ENCODE data around the gene CAMK4.
A peak's percentile ranks its signal among the peaks of the same experiment; 100 is the strongest.

CAMK4 gene

DNA sequence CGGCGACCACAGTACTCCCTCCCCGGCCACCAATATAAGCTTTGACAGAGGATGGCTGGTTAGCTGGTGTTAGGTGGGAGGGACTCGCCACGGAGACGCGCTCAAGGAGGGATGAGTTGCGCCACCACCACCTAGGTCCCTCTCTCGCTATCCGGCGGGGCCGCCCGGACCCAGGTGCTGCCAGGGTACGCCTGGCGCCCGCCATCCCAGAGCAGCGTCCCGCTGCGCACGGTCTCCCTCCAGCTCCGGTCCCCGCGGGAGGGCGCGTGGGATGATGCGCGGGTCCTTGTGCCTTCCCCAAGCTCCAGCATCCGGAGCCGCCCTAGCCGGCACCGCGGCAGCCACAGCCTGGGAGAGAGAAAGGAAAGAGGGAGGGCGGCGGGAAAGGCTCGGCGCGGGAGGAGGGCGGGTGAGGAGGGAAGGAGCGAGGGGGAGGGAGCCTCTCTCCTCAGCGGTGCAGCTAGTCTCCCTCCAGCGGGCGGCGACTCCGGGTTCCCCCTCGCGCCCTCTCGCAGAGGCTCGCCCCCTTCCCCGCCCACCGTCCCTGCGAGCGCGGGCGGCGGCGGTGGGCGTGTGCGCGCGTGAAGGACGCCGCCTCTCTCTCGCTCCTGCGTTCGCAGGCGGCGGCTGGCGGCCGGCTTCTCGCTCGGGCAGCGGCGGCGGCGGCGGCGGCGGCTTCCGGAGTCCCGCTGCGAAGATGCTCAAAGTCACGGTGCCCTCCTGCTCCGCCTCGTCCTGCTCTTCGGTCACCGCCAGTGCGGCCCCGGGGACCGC, at the start of gene CAMK4:
Gene CAMK4, plus strand, starts transcription at position 598 of the 774 bp plus-strand sequence. Its CDS starts 100 bp downstream, at position 698.
- DNase-seq (ENCODE audit: low read depth), result peak; percentile 72

DNA sequence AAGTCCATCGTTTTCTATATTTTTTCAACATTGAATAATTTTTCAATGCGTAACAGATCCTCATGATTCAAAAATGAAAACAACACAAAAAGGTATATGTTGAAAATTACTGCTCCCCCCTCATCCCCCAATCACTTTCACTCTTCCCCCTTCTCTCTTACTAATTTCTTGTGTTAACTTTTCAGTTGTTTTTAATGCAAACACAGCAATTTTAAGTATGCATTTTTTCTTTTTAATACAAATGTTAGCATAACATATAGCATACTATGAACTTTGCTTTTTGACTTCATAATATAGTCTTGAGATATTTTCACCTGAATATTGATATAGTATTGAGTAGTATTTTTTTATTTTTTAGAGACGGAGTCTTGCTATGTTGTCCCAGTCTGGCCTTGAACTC, 41.1 kb upstream of the CAMK4 start:
- DNase-seq (ENCODE audit: low read depth), result no peak

DNA sequence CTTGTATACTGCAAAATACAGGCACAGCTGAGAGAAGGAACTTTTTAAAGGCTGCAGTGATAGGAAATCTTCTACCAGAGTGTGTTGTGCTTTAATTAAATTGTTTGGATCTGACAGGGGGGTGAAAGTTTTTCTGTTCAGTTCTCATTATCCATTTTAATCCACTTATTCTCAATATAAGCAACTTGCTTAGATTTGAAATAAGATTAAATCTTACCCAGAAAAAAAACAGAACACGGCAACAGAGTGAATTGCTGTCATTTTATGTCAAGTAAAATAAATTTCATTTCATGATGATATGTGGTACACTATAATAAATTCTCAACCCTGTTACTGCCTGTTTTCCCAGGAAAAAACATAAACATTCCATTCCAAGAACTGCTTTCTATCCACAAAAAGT, 37.1 kb upstream of the CAMK4 start:
- DNase-seq (ENCODE audit: low read depth), result no peak

DNA sequence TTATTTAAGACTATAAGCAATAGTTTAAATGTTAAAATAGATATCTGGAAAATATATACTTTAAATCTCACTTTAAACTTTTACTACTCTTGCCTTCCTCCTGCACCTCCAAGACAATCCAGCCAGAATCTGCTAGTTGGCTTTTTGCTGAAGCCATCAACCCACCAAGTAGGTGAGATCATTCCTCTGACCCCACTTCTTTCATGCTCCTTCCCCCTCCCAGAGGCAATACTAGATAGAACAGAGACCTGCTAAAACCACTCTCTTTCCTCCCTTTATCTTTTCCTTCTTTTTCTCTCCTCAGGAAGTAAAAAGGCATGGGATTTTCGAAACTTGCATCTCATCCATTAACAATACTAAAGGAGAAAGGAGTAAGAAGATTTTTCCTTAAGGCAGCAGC, 30.1 kb upstream of the CAMK4 start:
- DNase-seq (ENCODE audit: low read depth), result no peak

DNA sequence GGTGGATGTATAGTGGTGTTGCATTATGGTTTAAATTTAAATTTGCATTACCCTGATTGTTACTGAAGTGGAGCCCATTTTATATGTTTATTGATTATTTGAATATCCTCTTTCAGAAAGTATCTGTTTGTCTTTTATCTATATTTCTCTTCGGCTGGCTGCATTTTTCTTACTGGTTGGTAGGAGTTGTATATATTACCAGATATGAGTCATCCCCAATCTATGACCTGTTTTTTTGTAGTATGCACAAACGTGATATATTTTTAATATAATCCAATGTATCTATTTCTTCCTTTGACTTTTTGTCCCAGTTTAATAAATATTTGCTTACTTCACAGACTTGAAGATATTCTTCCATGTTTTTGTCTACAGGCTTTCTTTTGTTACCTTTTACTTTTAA, 29.3 kb upstream of the CAMK4 start:
- DNase-seq (ENCODE audit: low read depth), result peak; percentile 45

DNA sequence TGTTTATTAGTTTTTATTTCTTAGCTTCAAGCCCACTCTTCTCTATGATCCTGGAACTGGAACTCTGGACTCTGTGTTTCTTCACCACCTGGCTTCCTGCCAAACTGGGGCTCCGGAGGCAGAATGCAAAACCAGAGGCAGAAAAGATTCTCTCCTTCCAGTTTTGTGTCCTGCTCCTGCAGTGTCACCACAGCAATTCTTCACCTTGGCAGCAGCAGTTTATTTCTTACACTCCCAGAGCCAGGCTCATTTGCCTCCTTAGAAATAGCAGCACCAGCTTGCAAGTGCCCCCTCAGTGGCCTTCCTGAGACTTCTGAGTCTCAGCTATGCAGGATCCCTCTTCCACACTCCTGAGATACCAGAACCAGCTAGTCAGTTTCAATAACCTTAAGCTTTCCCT, 26.7 kb upstream of the CAMK4 start:
- DNase-seq (ENCODE audit: low read depth), result peak; percentile 6

DNA sequence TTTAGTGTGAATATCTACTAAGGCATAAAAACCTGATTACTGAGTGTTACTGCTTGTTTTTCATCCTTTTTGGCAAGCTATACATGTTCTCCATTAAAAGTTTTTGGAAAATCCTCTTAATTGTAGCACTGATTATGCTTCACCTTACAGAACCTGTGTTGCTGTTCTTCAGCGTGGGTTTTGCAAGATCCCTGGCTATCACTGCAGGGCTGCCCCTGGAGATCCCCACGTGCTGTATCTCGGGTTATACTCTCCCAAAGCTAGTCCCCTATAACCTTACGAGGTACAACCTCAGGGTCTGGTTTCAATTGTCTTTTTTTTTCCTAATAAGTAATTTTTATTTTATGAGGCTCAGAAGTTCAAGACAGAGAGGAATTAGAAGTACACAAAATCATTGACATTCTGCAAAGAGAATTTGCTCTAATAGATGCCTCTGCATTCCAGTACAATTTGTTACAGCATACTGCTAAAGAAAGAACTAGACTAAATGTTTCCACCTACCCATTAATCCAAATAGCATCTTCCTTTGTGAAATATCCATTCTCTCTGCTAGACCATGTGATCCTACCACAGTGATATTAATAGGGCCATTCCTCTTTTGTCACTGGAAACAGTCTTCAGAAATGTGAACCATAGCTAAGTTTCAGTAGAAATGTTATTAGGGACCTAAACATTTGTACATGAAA, 25.8 kb upstream of the CAMK4 start:
- no peak for DNase-seq (ENCODE audit: low read depth)

DNA sequence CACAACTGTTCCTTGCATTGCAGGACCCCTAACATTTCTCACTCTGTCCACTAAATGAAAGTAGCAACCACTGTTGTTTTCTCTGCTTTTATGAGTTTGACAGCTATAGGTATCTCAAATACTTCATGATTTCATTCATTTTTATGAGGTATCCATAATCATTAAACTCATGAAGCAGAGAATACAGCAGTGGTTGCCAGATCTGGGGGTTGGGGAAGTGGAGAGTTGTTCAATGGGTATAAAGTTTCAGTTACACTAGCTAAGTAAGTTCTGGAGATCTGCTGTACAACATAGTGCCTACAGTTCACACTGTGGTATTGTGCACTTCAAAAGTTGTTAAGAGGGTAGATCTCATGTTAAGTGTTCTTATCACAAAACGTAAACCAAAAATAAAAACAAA, 23.4 kb upstream of the CAMK4 start:
- no peak for DNase-seq (ENCODE audit: low read depth)

DNA sequence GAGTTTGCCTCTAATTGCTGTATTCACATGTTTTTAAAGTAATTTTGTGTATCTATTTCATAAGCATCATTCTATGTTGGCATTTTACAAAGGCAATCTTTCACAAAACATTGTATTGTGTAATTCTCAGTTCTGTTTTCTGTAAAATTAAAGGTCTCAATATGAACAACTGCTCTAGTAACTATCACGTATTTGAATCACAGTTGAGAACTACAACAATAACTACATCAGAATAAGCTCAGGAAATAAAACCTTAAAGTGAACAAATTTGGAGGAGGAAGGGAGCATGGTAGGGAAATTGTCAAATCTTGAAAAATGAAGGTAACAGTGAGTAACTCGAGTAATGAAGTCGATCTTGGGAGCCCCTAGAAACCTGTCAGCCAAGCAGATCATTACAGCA, 22.5 kb upstream of the CAMK4 start:
- no peak for DNase-seq (ENCODE audit: low read depth)

DNA sequence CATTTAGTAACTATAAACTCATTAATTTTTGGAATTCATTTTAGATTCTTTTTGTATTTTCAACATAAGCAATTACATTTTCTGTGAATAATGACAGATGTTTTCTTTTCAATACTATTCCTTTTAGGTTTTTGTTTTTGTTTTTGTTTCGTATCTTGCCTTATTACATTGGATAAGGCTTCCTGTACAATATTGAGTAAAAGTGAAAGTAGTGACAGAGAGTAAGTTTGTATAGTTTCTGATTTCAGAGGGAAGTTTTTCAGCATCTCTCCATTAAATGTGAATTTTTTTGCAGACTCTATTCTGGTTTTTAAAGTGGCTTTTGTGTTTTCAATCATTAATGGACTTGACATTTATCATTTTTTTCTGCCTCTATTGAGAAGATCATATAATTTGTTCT, 12.8 kb upstream of the CAMK4 start:
- no peak for DNase-seq (ENCODE audit: low read depth)

DNA sequence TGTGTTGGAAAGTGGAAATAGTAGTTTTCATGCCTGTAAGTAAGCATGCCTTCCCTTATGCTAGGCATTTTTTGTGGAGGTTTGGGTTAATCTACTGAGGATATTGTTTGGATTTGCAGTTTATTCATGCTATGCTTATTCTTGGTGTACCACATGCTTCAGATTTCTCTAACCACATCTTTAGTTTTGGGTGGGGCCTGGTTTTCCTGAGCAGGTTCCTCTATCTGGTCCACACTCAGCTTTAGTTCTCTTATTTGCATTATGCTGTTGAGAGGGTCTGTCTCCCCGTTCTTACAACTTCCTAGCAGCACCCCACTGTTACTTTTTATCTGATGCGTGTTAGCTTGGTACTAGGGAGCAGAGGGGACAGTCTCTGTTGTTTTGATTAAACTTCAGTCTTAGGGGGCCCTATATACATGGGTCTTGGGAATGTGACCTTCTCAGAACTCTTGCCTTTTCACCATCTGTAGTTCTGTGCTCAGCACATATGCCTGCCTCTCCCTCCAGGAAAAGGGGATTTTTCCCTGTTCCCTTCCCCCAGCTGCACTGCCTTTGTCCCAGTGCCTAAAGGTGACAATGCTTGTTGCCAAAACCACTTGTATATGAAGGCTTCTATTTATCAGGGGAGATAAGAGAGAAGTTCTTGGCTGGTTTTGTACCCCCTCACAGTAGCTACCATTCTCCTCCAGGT, 10.0 kb upstream of the CAMK4 start:
- no peak for DNase-seq (ENCODE audit: low read depth)

DNA sequence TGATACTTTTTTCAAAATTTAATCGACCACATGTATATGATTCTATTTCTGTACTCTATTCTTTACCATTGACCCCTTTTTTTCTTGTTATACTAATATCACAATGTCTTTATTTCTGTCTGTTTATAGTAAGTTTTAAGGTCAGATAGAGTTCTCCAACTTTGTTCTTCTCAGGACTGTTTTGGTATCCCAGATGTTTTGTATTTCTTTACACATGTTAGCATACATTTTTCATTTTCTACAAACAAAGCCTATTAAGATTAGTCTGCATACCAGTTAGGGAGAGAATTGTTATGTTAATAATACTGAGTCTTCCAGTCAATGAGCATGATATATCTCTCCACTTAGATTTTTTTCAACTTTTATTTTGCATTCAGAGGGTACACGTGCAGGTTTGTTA, 8.2 kb upstream of the CAMK4 start:
- no peak for DNase-seq (ENCODE audit: low read depth)

DNA sequence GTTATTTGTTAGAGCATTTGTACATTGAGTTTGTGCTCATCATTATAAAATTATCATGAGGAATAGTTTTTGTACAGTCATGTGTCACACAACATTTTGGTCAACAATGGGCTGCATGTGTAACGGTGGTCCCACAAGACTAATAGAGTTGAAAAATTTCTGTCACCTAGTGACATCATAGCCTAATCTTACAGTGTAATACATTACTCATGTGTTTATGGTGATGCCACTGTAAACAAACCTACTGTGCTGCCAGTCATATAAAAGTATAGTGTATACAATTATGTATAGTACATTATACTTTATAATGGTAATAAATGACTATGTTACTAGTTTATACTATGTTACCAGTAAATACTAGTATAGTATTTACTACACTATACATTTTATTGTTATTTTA, 3.0 kb upstream of the CAMK4 start:
- no peak for DNase-seq (ENCODE audit: low read depth)

DNA sequence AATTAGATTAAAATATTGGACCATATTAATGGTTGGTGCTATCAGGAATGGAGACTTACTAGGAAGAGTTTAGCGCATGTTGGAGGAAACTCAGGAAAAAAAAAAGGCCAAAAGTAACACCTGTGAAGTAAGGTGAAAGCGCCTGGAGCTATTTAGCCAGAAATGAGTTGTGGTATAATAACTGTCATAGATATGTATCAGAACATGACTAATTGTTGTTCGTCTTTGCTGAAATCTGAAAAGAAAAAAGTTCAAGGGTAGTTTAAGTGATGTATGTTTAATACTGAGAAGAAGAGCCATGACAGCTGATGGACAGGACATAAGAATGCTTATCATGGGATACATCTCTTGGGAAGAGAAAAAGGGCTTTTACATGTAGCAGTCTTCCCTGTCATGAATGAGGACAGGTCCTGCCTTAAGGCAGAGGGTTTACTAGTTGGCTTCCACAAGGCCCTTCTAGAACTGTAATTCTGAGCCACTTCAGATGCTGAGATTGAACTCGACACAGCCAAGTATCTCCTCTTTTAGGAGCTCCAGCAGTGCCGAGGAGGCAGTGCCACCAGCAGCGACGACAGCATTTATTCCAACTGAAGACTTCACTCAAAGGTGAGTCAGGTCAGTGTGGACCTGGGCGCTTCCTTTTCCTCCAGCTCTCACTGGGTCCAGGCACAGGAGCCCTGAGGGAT, 940 bp upstream of the CAMK4 start:
- DNase-seq (ENCODE audit: low read depth), result no peak

DNA sequence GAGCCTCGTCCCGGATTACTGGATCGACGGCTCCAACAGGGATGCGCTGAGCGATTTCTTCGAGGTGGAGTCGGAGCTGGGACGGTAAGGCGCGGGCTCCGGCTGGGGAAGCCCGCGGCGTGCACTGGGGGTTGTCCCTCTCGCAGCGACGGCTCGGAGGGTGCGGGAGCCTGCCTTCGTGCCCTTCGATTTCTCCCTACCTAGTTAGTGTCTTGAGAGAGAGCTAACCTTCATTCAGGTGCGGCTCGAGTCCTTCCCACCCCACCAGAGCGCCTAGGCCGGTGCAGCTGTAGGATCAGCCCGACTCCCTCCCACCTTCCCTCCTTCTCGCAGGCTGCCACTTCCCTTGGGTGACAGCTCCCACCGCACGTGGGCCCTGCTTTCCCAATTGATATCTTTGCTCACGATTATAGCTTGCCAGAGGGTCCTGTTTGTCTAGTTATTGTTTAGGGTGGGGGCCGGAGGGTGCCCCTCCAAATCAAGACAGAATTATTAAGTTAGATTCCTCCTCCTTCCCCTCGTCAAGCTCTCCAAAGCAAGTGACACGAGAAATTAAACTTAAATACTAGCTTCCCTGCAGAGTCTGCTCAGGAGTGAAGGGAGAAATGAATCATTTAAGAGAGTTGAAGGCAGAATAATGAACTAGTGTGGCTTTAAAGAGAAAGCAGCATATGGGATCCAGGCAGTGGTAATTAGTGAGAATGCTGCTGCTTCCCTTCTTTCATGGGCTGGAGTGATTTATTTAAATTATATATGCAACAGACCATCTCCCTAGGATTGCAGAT, 569 bp downstream of the CAMK4 start:
- peak; percentile 5 for DNase-seq (ENCODE audit: low read depth)

DNA sequence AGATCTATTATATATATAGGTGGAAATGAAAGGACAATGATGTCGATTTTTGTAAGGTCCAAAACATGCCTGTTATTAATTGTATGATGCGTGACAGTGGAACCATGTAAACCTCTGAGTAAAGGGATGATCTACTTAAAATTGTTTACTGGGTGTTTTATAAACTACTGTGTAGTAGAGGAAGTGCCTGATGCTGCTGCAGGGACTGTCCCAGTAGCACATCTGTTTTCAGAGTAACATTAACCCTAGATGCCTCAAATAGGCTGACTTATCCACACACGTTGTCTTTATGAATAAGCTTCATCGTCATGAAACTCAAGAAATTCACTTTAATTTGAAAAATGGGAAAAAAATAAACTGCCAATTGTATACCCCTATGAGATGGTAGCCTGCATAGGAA, 1.7 kb downstream of the CAMK4 start:
- DNase-seq (ENCODE audit: low read depth), result no peak

DNA sequence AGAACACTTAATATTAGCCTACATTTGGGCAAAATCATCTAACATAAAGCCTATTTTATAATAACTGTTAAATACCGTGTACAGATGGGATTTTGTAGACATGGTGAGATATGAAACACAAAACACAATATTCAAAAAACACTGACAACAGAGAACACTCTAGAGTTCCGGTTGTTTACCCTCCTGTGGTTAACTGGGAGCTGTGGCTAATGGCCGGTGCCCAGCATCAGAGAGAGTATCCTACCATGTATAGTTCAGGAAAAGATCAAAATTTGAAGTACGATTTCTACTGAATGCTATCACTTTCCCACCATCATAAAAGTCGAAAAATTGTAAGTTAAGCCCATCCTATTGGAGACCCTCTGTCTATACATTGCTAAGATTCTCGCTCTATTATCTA, 2.4 kb downstream of the CAMK4 start:
- no peak for DNase-seq (ENCODE audit: low read depth)

DNA sequence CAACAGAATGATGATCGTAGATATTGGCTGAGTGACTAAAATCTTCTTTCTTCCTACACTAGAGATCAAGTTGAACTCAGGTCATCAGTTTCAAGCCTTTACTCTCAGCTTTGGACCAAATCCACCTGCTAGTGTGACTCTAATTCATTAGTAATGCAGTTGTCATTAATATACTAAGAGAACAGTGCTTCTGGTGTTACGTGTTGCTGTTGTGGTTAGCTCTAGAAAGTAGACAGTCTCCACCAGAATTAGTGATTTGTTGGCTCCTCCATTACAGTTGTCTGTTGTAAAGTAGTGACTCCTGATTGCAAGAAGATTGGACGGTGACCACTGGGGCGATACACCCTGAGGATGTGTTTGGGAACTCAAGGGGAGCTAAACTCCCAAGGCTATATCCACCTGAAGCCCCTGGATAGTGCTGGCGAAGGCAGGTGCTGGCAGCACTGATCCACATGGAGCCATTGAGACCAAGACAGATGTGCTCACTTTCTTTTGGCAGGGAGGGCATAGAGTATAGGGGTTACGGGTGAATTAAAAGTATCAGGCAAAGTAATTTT, 3.1 kb downstream of the CAMK4 start:
- DNase-seq (ENCODE audit: low read depth), result no peak

DNA sequence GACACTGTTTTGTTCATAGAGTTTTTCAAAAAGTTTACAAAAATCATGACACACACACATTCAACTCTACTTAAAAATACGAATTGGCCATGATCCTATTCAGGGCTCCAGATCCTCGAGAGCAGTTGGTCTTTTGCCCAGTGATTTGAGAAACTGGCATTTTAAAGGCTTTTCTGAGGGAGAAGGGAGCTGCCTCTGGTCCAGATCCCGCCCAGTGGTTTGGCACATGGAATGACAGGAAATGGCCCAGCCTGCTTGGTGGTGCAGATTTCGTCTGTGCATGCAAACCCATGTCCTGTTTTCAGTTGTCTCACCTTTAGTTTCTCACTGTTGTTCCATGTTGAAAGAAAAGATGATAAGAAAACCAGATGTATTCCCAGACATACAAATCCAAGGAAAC, 3.6 kb downstream of the CAMK4 start:
- DNase-seq (ENCODE audit: low read depth), result peak; percentile 17

DNA sequence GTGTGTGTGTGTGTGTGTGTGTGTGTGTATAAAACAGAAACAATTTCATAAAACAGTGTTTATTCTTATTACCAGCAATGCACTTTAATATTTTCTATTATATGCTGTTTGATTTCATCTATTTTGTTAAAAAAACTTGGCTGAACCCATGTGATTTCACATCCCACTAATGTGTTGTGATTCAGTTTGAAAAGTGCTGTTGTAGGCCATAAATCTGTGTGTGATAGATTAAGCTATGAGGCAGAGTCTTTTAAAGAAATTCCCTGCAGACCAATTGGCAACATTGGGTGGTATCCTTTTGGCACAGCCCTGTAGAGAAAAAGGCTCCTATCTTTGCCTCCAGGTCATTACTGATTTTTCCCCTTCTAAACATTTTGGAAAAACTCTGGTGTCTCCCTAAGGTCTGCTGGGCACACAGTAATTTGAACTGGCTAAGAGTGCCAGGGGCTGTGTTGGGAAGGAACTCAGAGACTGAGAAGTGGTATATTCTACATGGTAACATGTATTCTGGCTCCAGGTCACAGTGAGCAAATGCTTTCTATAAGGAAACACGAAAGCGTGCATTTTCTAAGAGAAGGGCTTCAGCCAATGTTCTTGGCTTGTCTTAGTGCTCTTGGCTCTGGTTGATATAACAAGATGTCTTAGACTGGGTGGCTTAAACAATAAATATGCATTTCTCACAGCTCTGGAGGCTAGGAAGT, 4.5 kb downstream of the CAMK4 start:
- no peak for DNase-seq (ENCODE audit: low read depth)
